H54 (cell line): Measurements from ENCODE around the gene GRAMD2A.

Experiments
- DNase-seq: peaks from one replicate; pipeline ENCODE4 v3.0.0; 2011; ENCODE audit warnings: low spot score, mixed read lengths; ENCODE audit not compliant: insufficient read length
- FAIRE-seq: peaks from 3 replicates; lab custom pipeline; 2011; peaks lifted over from hg19 to GRCh38; lab: Jason Lieb, UNC
- POLR2A ChIP-seq: IDR thresholded peaks from 2 replicates; pipeline ENCODE4 v1.6.1; 2011; ENCODE audit warnings: low read depth, mild to moderate bottlenecking, low read length

Gene GRAMD2A

DNA sequence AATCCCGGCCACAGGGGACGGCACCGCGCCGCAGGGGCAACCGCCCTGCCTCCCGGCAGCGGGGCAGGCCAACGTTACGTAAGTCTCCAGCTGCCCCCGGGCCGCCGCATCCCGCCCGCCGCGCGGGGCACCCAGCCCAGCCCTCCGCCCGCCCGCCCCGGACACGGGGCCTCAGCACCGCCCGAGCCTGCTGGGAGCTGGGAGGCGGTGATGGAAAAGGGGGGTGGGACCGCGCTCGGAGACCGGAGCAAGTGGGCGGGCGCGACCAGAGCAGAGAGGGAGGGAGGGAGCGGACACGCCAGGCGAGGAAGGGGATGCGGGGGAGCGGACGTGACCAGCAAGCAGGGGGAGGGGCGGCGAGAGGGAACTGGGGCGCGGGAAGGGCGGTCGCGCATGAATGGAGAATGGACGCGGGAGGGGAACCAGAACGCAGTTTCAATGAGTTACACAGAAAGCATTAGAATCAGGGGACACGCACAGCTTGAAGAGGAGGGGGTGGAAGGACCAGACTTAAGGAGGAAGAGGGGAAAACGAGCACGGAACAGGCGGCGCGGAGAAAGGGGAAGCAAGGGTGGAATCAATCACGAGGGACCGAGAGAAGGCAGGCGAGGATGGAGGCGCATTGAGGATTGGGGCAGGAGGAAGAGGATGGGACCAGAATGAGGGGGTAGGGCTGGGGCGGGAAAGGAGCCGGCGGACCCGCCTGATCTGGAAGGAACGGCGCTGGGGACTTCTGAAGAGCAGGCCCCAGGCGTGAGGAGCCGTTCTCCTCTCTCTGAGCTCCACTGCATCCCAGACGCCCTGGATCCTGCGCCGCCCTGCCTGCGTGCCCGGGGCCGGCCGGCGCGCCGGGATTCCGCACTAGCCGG is 32.8 kb upstream of the GRAMD2A start:
- no peak for FAIRE-seq
- no peak for DNase-seq
- TF ChIP-seq POLR2A, result peak; percentile 45; the same call in 1 of the 2 replicates

DNA sequence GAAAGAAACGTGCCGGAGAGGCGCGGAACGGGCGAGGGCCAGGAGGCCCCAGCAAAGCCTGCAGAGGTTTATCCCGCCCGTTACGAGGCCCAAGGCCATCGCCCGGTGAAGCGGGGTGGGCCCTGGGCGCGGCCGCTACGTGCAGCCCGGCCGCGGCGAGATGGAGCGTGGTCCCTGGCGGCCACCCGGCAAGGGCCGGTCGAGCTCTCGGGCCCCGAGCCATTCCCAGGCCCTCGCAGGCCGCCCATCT is 32.3 kb upstream of the GRAMD2A start:
- DNase-seq (no peak), FAIRE-seq (no peak)
- TF ChIP-seq POLR2A, result no peak

DNA sequence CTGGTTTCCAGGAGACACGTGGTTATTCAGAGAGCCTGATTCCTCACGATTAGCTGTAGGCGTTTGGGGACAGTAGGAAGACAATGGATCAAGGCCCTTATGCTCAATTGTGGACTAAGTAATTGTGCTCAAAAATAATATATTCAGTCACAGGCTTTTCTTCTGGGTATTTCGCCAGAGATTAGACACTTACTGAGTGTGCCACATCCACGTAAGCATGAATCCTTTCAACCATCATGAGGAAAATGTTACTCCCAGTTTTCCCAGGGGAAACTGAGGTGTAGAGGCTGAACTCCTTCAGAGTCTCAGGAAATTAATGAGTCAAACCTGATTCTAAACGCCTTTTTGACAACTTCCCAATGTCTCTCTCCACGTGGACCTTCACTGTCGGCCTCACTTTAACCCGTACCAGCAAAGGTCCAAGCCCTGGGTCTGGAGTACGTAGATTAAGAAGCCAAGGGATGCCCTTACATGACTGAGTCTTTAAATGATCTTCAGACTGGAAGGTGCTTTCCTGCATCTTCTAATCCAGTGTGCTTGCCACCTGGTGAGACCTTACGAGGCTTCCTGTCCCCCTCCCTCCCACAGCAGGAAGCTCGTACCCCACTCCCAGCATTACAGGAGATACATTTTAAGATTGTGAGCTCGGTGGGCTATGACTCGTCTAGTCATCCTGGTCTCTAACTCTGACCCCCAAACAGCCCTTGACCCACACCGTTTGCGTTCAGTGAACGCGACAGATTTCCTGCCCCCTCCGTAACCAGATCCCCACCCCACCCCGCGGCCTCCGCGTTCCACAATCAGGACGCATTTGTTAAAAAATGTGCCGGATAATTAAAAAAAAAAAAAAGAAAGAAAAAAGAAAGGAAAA is 31.7 kb upstream of the GRAMD2A start:
- FAIRE-seq, result no peak
- TF ChIP-seq POLR2A, result no peak
- no peak for DNase-seq

DNA sequence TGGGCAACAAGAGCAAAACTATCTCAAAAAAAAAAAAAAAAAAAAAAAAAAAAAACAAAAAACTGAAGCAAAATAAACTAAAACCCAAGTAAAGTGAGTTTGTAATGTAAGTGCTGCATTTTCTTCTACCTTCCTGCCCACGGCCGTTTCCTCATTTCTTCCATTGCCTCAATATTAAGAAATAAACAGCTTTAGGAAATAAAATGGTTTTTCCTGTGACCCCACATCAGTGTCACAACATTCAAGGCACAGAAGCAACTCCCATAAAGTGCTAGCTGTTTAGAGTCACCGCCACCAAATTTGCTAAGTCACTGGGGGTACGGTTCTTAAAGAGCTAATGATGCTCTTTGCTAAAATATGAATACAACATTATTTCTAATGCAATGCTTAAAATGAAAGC is 30.1 kb upstream of the GRAMD2A start:
- DNase-seq (no peak), FAIRE-seq (no peak)
- TF ChIP-seq POLR2A, result no peak

DNA sequence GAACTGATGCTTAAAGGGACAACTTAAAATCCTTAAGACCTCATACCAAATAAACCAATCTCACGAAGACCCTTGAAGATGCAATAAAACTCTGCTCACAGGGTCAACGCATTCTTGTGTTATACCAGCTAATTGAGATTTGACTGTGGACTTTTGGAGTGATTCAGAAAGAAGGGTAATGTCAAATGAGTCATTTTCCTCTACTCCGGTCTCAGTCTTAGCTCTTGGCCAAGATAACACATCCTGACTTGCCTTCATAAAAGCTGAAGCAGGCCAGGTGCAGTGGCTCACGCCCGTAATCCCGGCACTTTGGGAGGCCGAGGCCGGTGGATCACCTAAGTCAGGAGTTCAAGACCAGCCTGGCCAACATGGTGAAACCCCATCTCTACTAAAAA is 29.6 kb upstream of the GRAMD2A start:
- TF ChIP-seq POLR2A, result no peak; the same call in 1 of the 2 replicates
- DNase-seq, result no peak
- FAIRE-seq, result no peak

DNA sequence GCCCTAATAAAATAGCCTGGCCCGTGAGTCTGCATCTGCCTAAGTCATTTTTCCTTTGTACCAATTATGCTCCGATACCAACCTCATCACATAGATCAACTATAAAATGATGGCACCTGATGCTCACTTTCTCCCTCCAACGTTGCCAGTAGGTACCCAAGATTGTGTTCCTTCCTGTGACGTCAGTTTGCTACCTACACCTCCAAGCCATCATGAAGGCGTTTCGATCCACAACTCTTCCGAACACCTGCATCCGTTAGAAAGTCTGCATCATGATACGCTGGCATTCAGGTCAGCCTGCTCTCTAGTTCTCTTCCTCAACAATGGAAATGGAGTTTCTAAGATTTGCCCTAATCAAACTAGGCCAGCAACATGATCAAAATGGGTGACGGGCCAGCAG is 25.7 kb upstream of the GRAMD2A start:
- TF ChIP-seq POLR2A, result no peak
- FAIRE-seq, result no peak

DNA sequence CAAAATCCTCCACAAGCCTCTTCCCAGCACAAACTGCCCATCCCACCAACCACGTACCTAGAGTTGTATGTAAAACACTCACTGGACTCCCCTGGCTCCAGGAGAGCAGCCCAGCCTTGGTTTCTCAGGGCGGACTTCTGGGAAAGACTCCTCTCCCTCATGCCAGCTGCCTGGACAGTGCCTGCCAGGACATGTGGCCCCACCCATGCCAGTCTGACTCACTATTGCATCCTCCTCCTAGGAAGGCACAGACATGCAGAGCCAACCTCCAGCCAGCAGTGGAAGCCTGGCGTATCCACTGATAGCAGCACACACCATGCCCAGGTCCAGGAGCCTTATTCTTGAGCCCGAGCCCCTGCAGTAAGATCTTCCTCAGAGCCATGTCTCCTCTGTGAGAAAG is 24.8 kb upstream of the GRAMD2A start:
- TF ChIP-seq POLR2A, result 0 out of 2 replicates have a peak, but pooled peaks have one; percentile 28
- FAIRE-seq (peak; percentile 38), DNase-seq (no peak)

More for the DNA sequence above, 25.7 kb upstream of the GRAMD2A start:
- no peak for DNase-seq

DNA sequence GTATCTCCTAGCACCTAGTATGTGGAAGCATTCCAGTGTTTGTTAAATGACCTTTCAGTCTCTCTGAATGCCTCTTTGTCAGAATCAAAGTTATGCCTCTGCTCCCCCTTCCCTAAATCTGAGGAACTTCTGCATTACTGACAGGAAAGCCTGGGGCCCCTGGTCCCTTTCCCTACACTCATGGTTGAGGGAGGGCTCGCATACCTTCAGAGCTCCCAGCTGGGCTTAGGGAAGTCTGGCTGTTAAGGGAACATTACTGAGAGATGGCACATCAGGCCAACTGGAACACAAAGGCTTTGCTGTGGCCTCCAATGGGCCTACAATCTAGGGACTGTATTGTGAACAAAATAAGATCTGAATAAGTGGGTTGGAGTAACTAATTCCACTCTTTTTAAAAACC is 23.1 kb upstream of the GRAMD2A start:
- no peak for FAIRE-seq
- TF ChIP-seq POLR2A, result no peak
- no peak for DNase-seq

DNA sequence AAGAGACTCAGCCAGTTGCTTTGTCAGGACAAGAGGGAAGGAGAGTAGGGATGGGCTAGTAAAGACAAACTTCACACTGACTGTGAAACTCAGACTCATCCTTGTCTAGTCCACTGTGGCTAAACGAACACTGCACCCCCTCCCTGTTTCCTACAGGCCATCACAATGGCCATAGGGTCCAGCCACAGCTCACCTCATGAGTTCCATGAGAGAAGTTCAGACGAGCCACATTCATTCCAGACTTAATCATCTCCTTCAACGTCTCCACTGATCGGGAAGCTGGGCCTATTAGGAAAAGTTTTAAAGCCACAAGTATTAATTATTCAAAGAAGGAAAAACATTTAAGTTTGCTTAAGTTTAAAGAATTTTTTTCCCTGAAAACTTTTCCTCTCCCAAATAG is 19.6 kb upstream of the GRAMD2A start:
- FAIRE-seq, result no peak
- no peak for DNase-seq
- TF ChIP-seq POLR2A, result no peak

DNA sequence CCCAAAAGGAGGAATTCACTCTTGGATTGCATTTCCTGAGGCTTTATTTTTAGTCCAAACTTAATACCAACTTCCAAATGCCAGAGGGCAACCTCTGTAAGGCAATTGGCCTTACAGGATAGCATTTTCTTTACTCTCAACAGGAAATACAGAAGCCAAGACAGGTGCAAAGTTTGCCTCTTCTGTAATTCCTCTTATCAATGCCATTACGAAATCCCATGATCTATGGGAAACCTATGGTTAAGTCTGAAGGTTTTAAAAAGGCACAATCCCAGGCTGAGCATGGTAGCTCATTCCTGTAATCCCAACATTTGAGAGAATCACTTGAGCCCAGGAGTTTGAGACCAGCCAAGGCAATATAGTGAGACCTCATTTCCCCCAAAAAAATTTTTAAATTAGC is 18.5 kb upstream of the GRAMD2A start:
- DNase-seq (no peak), FAIRE-seq (no peak)
- TF ChIP-seq POLR2A, result no peak

DNA sequence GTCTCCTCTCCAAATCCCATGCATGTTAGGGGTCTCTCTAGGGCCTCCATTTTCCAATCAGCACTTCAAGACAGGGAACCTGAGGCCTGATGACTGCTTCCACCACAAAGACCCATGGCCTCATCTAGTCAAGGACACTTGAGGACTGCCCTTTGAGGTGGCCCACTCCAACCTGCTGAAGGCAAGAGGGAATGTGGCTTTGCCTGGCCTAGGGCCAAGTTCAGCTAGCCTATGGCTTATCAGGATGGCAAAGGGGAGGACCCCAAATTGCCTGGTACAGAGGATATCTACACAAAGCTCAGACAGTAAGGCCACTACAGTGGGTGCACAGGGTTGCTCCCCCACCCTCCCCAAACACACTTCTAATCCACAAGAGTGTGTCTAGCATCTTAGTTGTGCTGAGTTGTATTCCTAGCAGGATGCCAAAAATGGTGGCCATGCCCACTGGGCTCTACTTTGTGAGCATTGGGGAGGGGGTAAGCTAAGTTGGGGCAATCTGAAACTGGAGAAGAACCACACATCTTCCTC is 10.0 kb upstream of the GRAMD2A start:
- FAIRE-seq, result no peak
- no peak for TF ChIP-seq POLR2A

DNA sequence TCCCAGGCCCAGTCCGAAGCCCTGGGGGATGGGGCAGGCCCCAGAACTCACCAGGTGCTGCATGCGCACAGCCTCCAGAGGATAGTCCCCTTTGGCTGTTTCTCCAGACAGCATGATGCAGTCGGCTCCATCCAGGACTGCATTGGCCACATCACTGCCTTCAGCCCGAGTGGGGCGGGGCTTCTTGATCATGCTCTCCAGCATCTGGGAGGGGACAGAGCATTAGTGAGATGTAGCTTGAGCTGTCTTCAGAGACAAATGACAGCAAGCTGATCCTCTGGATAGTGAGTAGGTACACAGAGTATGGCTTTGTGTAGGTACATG is 9.1 kb upstream of the GRAMD2A start:
- FAIRE-seq (no peak), DNase-seq (no peak)
- TF ChIP-seq POLR2A, result no peak

More for the DNA sequence above, 10.0 kb upstream of the GRAMD2A start:
- DNase-seq, result no peak

DNA sequence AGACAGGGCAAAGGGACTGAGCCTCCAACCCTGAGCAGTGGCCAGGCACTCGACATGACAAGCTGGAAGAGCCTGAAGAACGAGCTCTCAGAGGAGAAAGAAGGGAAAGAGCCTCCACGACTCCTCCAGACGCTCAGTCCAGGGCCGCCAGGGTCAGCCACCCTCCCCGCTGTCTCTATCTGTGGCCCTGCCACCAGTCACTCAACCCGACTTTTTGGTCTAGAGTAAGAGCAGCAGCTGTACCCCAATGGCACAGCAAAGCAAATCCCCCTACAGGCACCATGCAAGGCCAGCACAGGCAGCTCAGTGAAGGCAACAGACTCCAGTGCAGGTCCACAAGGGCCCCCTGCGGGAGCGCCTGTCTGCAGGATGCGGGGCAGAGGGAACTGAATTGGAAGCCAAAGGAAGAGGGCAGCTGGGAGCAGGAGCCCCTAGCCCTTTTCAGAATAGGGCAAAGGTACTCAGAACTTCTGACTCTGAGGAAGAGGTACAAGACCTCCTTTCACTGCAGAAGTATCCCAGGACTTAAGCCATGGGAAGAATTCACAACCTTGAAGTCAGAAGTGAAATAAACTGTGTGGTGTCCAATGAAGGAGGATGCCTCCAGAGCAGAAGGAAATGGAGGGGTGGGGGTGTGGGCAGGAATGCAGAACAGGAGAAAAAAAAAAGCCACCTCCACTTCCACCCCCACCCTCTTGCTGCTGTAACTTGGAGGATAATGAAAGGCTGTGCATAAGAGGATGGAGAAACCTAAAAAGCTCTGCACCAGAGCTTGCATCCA is 8.5 kb upstream of the GRAMD2A start:
- DNase-seq (no peak), FAIRE-seq (no peak)
- TF ChIP-seq POLR2A, result no peak

DNA sequence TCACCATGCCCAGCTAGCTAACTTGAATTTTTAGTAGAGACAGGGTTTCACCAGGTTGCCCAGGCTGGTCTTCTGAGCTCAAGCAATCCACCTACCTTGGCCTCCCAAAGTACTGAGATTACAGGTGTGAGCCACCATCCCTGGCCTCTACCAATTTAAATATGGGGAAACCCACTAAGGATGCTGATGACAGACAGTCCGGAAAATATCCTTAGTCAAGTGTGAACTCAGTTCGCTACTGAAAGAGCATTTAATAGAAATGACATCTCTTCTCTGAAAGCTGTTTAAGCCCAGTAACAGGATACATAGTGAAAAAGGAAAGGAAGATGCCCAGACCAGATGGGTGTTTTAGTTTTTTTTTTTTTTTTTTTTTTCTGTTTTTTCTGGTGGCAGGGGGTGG is 7.7 kb upstream of the GRAMD2A start:
- TF ChIP-seq POLR2A, result no peak
- no peak for FAIRE-seq
- DNase-seq, result no peak

DNA sequence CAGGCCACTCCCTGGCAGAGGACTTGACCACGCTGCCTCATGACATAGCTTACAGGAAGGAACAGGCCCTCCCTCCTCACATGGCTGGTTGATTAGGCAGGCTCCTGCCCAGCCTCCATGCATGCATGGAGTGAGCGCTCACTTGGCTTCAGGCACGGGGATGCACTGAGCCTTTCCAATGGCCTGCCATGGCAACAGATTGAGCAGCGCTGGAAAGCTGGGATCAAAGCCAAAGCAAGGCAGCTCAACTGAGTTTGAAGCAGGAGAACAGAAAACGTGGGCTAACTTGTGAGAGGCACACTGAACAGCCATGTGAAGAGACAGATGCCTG is 5.9 kb upstream of the GRAMD2A start:
- no peak for DNase-seq
- TF ChIP-seq POLR2A, result no peak
- FAIRE-seq, result no peak
